Esophagus squamous epithelium (tissue), 4 donors: Measurements from ENCODE around the gene PELI1.

ENCODE experiments used
- CTCF ChIP-seq, 6 experiments: fragments of 450-650 bp in 4 of 6; fragments of 200-600 bp in 2 of 6; sonication (generic) in 2 of 6; IDR thresholded peaks; one replicate each; pipeline ENCODE4 v1.5.1; 2016 to 2019; ENCODE audit warnings: antibody characterized with exemption in 6 of 6, mild to moderate bottlenecking in 4 of 6, moderate library complexity in 4 of 6
- POLR2A ChIP-seq, 4 donors: fragments of 450-650 bp; IDR thresholded peaks; one replicate each; pipeline ENCODE4 v1.6.1; 2017; ENCODE audit warnings: antibody characterized with exemption in 4 of 4, mild to moderate bottlenecking in 4 of 4, moderate library complexity in 3 of 4

- TF ChIP-seq CTCF (IDR thresholded peaks at IDR 0.05) (no peak), POLR2A (IDR thresholded peaks at IDR 0.05) (no peak)
These were observed 20.4 kb upstream of the PELI1 start for GRCh38 chr2:64164629-64165028.
